ENCODE data around the gene FHOD3.

The FHOD3 gene

DNA sequence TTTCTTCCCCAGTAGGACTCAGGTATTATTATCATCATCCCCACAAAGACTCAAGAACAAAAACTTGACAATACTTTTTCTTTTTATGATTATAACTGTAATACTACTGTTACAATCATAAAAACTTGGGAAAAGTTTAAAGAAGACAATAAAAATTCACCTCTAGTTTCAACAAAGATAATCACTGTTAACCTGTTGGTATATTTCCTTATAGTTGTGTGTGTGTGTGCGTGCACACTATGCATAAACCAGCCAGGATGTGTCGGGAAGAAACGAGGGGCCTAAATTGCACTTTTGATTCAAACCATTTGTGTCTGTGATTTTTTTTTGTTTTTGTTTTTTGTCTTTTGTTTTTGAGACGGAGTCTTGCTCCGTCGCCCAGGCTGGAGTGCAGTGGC, 298.3 kb downstream of the FHOD3 start:
- DNase-seq (ENCODE audit: extremely low read depth, low read depth), result no peak
- H3K4me3 ChIP-seq (replicated peaks; ENCODE audit: low read depth, low read length), result no peak overlapping the region
- TF ChIP-seq, protein P1, sequence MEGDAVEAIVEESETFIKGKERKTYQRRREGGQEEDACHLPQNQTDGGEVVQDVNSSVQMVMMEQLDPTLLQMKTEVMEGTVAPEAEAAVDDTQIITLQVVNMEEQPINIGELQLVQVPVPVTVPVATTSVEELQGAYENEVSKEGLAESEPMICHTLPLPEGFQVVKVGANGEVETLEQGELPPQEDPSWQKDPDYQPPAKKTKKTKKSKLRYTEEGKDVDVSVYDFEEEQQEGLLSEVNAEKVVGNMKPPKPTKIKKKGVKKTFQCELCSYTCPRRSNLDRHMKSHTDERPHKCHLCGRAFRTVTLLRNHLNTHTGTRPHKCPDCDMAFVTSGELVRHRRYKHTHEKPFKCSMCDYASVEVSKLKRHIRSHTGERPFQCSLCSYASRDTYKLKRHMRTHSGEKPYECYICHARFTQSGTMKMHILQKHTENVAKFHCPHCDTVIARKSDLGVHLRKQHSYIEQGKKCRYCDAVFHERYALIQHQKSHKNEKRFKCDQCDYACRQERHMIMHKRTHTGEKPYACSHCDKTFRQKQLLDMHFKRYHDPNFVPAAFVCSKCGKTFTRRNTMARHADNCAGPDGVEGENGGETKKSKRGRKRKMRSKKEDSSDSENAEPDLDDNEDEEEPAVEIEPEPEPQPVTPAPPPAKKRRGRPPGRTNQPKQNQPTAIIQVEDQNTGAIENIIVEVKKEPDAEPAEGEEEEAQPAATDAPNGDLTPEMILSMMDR (IDR thresholded peaks at IDR 0.05; ENCODE audit: low read depth, low read length, missing control alignments), result no peak

DNA sequence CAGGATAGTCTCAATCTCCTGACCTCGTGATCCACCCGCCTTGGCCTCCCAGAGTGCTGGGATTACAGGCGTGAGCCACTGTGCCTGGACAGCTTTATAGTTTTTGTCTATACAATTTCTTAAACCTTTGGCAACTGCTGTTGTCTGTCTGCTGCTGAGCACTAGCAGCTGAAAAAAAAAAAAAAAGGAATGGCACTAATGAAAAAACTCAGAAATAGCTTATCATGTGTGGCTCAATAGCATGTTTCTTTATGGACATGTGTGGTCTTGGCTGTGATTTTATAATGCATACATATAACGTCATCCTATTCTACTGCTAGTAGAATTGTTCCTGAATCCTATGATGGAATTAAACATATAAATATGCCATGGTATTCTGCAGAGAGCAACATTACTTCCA, 300.1 kb downstream of the FHOD3 start:
- TF ChIP-seq, protein P1 (IDR thresholded peaks at IDR 0.05; ENCODE audit: low read depth, low read length, missing control alignments), result no peak
- no peak overlapping the region for H3K4me3 ChIP-seq (replicated peaks; ENCODE audit: low read depth, low read length)
- DNase-seq (ENCODE audit: extremely low read depth, low read depth), result no peak

DNA sequence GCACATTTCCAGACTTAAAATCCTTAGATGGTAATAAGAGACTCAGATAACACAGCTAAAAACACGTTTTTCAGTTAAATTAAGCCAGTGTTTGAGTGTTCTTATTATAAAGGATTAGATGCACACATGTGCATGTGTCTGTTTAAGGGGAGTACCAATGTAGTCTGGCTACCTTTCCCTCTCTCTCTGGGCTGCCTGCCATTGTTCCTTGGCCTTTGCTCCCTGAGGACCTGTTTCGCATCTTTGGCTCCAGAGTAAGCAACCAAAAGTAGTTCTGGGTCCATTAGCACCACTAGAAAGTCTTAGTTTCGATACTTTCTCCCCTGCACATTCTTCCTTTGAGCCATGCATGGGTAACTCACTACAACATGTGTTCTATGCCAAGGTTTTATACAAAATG, 303.0 kb downstream of the FHOD3 start:
- DNase-seq (ENCODE audit: extremely low read depth, low read depth), result no peak
- H3K4me3 ChIP-seq (replicated peaks; ENCODE audit: low read depth, low read length), result no peak overlapping the region
- TF ChIP-seq, protein P1 (IDR thresholded peaks at IDR 0.05; ENCODE audit: low read depth, low read length, missing control alignments), result no peak

DNA sequence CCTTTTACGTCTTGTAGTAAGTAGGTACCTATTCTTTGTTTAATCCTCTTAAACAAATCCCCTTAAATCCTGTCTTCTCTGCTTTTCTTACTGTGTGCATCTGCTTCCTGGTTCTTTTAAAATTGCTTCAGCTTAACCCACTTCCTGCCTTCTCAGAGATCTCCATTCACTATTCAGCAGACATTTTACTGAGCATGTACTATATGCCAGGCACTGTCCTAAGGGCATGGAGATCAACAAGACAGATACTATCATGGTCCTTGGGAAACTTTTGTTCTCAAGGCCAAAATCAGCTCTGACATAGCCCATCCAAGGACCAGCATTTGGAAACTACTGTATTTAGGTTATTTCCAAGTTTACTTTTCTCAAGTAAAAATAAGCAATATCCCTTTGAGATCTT, 303.8 kb downstream of the FHOD3 start:
- TF ChIP-seq, protein P1 (IDR thresholded peaks at IDR 0.05; ENCODE audit: low read depth, low read length, missing control alignments), result no peak
- H3K4me3 ChIP-seq (replicated peaks; ENCODE audit: low read depth, low read length), result no peak overlapping the region
- DNase-seq (ENCODE audit: extremely low read depth, low read depth), result no peak

DNA sequence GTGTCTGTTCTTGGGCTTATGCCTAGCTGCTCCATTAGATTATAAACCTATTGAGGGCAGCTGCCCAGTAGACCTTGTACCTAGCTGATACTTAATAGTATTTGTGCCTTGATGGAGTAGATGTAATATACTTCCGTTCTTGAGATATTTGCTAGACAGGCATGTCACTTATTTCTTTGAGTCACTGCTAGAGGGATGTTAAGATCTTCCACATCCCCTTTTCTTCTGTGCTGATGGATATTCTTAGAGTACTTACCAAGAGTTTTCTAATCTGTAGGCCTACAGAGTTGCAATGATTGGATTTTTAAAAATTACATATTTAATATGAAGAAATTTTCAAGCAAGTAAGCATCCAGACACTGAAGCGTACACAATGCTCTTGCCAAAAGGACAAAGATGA, 304.6 kb downstream of the FHOD3 start:
- TF ChIP-seq, protein P1 (IDR thresholded peaks at IDR 0.05; ENCODE audit: low read depth, low read length, missing control alignments), result no peak
- H3K4me3 ChIP-seq (replicated peaks; ENCODE audit: low read depth, low read length), result no peak overlapping the region
- no peak for DNase-seq (ENCODE audit: extremely low read depth, low read depth)

DNA sequence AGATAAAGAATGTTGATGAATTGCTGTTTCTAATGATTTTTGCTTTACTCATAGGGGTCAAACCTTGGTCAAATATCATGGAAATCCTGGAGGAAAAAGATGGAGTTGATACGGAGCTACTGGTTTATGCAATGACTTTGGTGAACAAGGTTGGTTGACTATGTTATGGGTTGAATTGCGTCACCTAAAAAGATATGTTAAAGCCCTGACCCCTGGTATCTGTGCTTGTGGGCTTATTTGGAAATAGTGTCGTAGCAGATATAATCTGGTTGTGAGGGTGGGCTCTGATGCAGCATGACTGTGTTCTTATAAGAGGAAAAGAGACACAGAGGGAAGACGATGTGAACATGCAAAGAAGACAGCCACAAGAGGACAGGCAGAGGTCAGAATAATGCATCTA, 305.1 kb downstream of the FHOD3 start:
- TF ChIP-seq, protein P1 (IDR thresholded peaks at IDR 0.05; ENCODE audit: low read depth, low read length, missing control alignments), result no peak
- H3K4me3 ChIP-seq (replicated peaks; ENCODE audit: low read depth, low read length), result no peak overlapping the region
- no peak for DNase-seq (ENCODE audit: extremely low read depth, low read depth)

DNA sequence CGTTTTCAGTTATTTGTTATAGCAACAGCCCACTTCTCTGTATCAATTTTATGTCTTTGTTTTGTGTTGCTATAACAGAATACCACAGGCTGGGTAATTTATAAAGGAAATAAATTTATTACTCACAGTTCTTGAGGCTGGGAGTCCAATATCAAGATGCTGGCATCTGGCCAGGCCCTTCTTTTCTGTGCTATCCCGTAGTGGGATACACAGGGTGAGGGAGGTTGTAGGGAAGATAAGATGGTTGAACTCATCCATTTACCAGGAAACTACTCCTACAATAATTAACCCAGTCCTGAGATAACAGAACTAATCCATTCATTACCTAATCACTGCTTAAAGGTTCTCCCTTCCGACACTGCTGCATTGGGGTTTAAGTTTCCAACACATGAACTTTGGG, 310.6 kb downstream of the FHOD3 start:
- H3K4me3 ChIP-seq (replicated peaks; ENCODE audit: low read depth, low read length), result no peak overlapping the region
- no peak for DNase-seq (ENCODE audit: extremely low read depth, low read depth)
- TF ChIP-seq, protein P1 (IDR thresholded peaks at IDR 0.05; ENCODE audit: low read depth, low read length, missing control alignments), result no peak

Measured in HFF-Myc (cell line).